Measurements from ENCODE around the gene BLACAT1. TPM values are rescaled to one million over a fixed set of nuclear protein-coding genes. Genes with fewer than 3 reads are reported as not detected.

BLACAT1 gene
- total RNA-seq, 1 experiment from 2014 or later = 0.34 TPM

DNA sequence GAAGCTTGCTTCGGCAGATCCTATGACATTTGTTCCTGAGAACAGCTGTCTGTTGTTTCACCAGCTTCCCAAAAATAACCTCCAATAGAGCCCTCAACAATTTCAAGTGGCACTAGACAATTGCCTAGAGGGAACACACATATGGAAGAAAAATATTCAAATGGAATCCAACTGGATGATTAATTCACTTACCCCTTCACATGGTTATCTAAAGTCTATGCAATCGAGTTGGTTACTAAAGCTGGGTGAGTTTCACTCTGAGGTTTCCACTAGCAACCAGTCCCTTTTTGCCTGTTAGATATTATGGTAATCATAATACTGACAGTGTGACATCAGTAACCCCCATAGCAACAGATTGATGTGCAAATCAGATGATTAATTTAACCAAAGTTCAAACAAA lies 34.0 kb downstream of the BLACAT1 start, which contains the start of gene LEMD1:
Gene LEMD1, minus strand, starts transcription at position 259 of the 400 bp plus-strand sequence. CDS start 1,520 bp downstream, outside the sequence.
- CTCF ChIA-PET = interaction anchor here (0.5 to 0.9 kb wide), 3 partner anchors 63 to 216 kb away, joined by 3 to 7 read pairs (median 4); no protein-coding TSS in a partner anchor
- TF ChIP-seq, protein P1, sequence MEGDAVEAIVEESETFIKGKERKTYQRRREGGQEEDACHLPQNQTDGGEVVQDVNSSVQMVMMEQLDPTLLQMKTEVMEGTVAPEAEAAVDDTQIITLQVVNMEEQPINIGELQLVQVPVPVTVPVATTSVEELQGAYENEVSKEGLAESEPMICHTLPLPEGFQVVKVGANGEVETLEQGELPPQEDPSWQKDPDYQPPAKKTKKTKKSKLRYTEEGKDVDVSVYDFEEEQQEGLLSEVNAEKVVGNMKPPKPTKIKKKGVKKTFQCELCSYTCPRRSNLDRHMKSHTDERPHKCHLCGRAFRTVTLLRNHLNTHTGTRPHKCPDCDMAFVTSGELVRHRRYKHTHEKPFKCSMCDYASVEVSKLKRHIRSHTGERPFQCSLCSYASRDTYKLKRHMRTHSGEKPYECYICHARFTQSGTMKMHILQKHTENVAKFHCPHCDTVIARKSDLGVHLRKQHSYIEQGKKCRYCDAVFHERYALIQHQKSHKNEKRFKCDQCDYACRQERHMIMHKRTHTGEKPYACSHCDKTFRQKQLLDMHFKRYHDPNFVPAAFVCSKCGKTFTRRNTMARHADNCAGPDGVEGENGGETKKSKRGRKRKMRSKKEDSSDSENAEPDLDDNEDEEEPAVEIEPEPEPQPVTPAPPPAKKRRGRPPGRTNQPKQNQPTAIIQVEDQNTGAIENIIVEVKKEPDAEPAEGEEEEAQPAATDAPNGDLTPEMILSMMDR (IDR thresholded peaks at IDR 0.05; ENCODE audit: insufficient read depth in 1 of 2, low read depth in 1 of 2, low read length in 1 of 2, severe bottlenecking in 1 of 2, unreplicated experiment in 1 of 2) = no peak
- H3K9me3 Mint-ChIP-seq (ENCODE audit: unreplicated experiment) = no peaks in the 10 kb centered on the region

GRCh38 chr1:205420938-205421337 lies 34.9 kb downstream of the BLACAT1 start:
- Histone ChIP-seq H3K4me3 (ENCODE audit: low read depth, low read length) (no peak overlapping the region), H3K4me1 (no peaks in the 10 kb centered on the region), H3K36me3 (ENCODE audit: control insufficient read depth, insufficient read depth, low read length) (no peaks in the 10 kb centered on the region), H3K9me3 (no peaks in the 10 kb centered on the region), H3K27me3 (replicated peaks; ENCODE audit: control insufficient read depth, insufficient read depth, low read length) (no peaks in the 10 kb centered on the region; the same call in 1 of the 2 replicates)
- no peak for DNase-seq
- CTCF ChIA-PET = interaction anchor here (0.7 kb wide), 1 partner anchor 103 kb away, joined by 4 read pairs; no protein-coding TSS in a partner anchor
- no peaks in the 10 kb centered on the region for H3K4me1 Mint-ChIP-seq (ENCODE audit: low read depth, unreplicated experiment)
- TF ChIP-seq, protein P1 (IDR thresholded peaks at IDR 0.05; ENCODE audit: insufficient read depth in 1 of 2, low read depth in 1 of 2, low read length in 1 of 2, severe bottlenecking in 1 of 2, unreplicated experiment in 1 of 2) = no peak
- no TSS peak for BruUV-seq (replicated peaks)
- peaks cover 17% of the 10 kb centered on the region for H3K27me3 Mint-ChIP-seq (ENCODE audit: insufficient read depth, unreplicated experiment)
- H3K4me3 Mint-ChIP-seq (ENCODE audit: unreplicated experiment) = no peak overlapping the region
- intact Hi-C loops (cut with micrococcal nuclease; ENCODE audit: unreplicated experiment) = no loop called here
- POLR2A ChIA-PET = no interaction called here
- H3K9me3 Mint-ChIP-seq (ENCODE audit: unreplicated experiment) = no peaks in the 10 kb centered on the region
- H3K36me3 Mint-ChIP-seq (ENCODE audit: insufficient read depth, unreplicated experiment) = no peaks in the 10 kb centered on the region
- H3K27ac Mint-ChIP-seq (ENCODE audit: unreplicated experiment) = no peak overlapping the region

More for the DNA sequence above, 34.0 kb downstream of the BLACAT1 start, which contains the start of gene LEMD1:
- Mint-ChIP-seq H3K4me3 (ENCODE audit: unreplicated experiment) (no peak within 1 kb of the TSS), H3K27ac (ENCODE audit: unreplicated experiment) (no peak within 1 kb of the TSS), H3K27me3 (ENCODE audit: insufficient read depth, unreplicated experiment) (peaks cover 25% of the 10 kb centered on the region), H3K4me1 (ENCODE audit: low read depth, unreplicated experiment) (no peaks in the 10 kb centered on the region), H3K36me3 (ENCODE audit: insufficient read depth, unreplicated experiment) (no peaks in the 10 kb centered on the region)
- no TSS peak for BruUV-seq (replicated peaks)
- H3K27me3 ChIP-seq (replicated peaks; ENCODE audit: control insufficient read depth, insufficient read depth, low read length) = no peaks in the 10 kb centered on the region; the same call in none of the 2 replicates
- no peak within 1 kb of the TSS for H3K4me3 ChIP-seq (ENCODE audit: low read depth, low read length)
- POLR2A ChIA-PET = no interaction called here
- no peaks in the 10 kb centered on the region for H3K36me3 ChIP-seq (ENCODE audit: control insufficient read depth, insufficient read depth, low read length)
- intact Hi-C loops (cut with micrococcal nuclease; ENCODE audit: unreplicated experiment) = no loop called here
- no peaks in the 10 kb centered on the region for H3K4me1 ChIP-seq
- DNase-seq = no peak
- no peaks in the 10 kb centered on the region for H3K9me3 ChIP-seq

- Mint-ChIP-seq H3K27me3 (ENCODE audit: insufficient read depth, unreplicated experiment) (peaks cover 17% of the 10 kb centered on the region), H3K4me3 (ENCODE audit: unreplicated experiment) (no peak overlapping the region), H3K36me3 (ENCODE audit: insufficient read depth, unreplicated experiment) (no peaks in the 10 kb centered on the region), H3K27ac (ENCODE audit: unreplicated experiment) (no peak overlapping the region), H3K4me1 (ENCODE audit: low read depth, unreplicated experiment) (no peaks in the 10 kb centered on the region), H3K9me3 (ENCODE audit: unreplicated experiment) (no peaks in the 10 kb centered on the region)
- BruUV-seq (replicated peaks) = no TSS peak
- DNase-seq = no peak
- TF ChIP-seq, protein P1 (IDR thresholded peaks at IDR 0.05; ENCODE audit: insufficient read depth in 1 of 2, low read depth in 1 of 2, low read length in 1 of 2, severe bottlenecking in 1 of 2, unreplicated experiment in 1 of 2) = no peak
- POLR2A ChIA-PET = no interaction called here
- Histone ChIP-seq H3K27me3 (replicated peaks; ENCODE audit: control insufficient read depth, insufficient read depth, low read length) (no peaks in the 10 kb centered on the region; the same call in 1 of the 2 replicates), H3K4me3 (ENCODE audit: low read depth, low read length) (no peak overlapping the region), H3K4me1 (no peaks in the 10 kb centered on the region), H3K36me3 (ENCODE audit: control insufficient read depth, insufficient read depth, low read length) (no peaks in the 10 kb centered on the region), H3K9me3 (no peaks in the 10 kb centered on the region)
- intact Hi-C loops (cut with micrococcal nuclease; ENCODE audit: unreplicated experiment) = no loop called here
- CTCF ChIA-PET = interaction anchor here (0.6 to 1.9 kb wide), 2 partner anchors 67 to 154 kb away, joined by 4 to 9 read pairs; no protein-coding TSS in a partner anchor
Measured at GRCh38 chr1:205417870-205418635, 37.8 kb downstream of the BLACAT1 start.

Data from Caco-2 (cell line).